ENCODE measurements around the gene HTT-AS. TPM values are rescaled to one million over a fixed set of nuclear protein-coding genes. Genes with fewer than 3 reads are reported as not detected.

Gene HTT-AS
- total and polyA plus RNA-seq, 2 of the 8 experiments (the other 6 are each of a cell fraction or from before 2014, with no cell fraction given) = not detected

GRCh38 chr4:3074078-3074845, at the start of gene HTT-AS, which contains the start of gene HTT (continued):
- TF ChIP-seq, protein P1, sequence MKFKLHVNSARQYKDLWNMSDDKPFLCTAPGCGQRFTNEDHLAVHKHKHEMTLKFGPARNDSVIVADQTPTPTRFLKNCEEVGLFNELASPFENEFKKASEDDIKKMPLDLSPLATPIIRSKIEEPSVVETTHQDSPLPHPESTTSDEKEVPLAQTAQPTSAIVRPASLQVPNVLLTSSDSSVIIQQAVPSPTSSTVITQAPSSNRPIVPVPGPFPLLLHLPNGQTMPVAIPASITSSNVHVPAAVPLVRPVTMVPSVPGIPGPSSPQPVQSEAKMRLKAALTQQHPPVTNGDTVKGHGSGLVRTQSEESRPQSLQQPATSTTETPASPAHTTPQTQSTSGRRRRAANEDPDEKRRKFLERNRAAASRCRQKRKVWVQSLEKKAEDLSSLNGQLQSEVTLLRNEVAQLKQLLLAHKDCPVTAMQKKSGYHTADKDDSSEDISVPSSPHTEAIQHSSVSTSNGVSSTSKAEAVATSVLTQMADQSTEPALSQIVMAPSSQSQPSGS (IDR thresholded peaks at IDR 0.05; ENCODE audit: low read length) = no peak
- TF ChIP-seq CHD1 (IDR thresholded peaks at IDR 0.05; ENCODE audit: low read depth, low read length) (no peak), RXRA (IDR thresholded peaks at IDR 0.05; ENCODE audit: insufficient read depth, low read depth, low read length) (no peak), MAFK (IDR thresholded peaks at IDR 0.05; ENCODE audit: low read depth, low read length) (no peak), SIX5 (IDR thresholded peaks at IDR 0.05; ENCODE audit: low read depth, low read length) (no peak), YY1 (IDR thresholded peaks at IDR 0.05; ENCODE audit: low read depth, low read length) (peak; percentile 92)
